A549 (cell line): Measurements from ENCODE around the gene LRP5. TPM values are rescaled to one million over a fixed set of nuclear protein-coding genes. Genes with fewer than 3 reads are reported as not detected.

Experiments used
- ATAC-seq, 2 experiments: fragments of 200-7000 bp in 1 of 2; fragments of >200 bp in 1 of 2; cut with Nextera tagmentation in 1 of 2; cut with Tn5 transposase in 1 of 2; 3 replicates each; pipeline versions ENCODE4 v1.8.0 to v1.9.1; 2018 to 2020; ENCODE audit warnings: mild to moderate bottlenecking in 1 of 2, moderate library complexity in 1 of 2
- CTCF ChIA-PET: fragments of 300-600 bp; sonication (Branson Sonifier 250); formaldehyde crosslinking; extraction: SDS; loops from one replicate; lab custom pipeline; 2021; ENCODE audit warnings: antibody characterized with exemption, inconsistent platforms; lab: Yijun Ruan, JAX
- POLR2A ChIA-PET: fragments of 350-600 bp; formaldehyde crosslinking; extraction: SDS; loops from one replicate; lab custom pipeline; 2021; ENCODE audit warnings: antibody characterized with exemption, inconsistent platforms; lab: Yijun Ruan, JAX
- DNase-seq, 2 experiments: peaks; one replicate each; pipeline versions ENCODE4 v3.0.0 to v3.0.0-alpha.2; 2011 to 2016; ENCODE audit warnings: low read depth in 1 of 2, low spot score in 1 of 2
- FAIRE-seq: peaks from 2 replicates; lab custom pipeline; 2011; peaks lifted over from hg19 to GRCh38; lab: Jason Lieb, UNC
- H3K27ac ChIP-seq, 2 experiments: fragments of >200 bp; sonication (Bioruptor Twin); formaldehyde crosslinking; 3 replicates each; pipeline ENCODE4 v1.5.1; 2016 to 2017
- H3K4me1 ChIP-seq: fragments of >200 bp; sonication (Bioruptor Twin); formaldehyde crosslinking; 3 replicates; pipeline ENCODE4 v1.6.1; 2016
- H3K4me2 ChIP-seq: fragments of >200 bp; sonication (Bioruptor Twin); formaldehyde crosslinking; 3 replicates; pipeline ENCODE4 v1.6.1; 2016
- H3K4me3 ChIP-seq: fragments of >200 bp; sonication (Bioruptor Twin); formaldehyde crosslinking; 3 replicates; pipeline ENCODE4 v1.5.1; 2016
- H3K9me3 ChIP-seq: fragments of >200 bp; sonication (Bioruptor Twin); formaldehyde crosslinking; 3 replicates; pipeline ENCODE4 v1.6.1; 2016
- BCL3 ChIP-seq: fragments of >200 bp; sonication (Bioruptor Twin); formaldehyde crosslinking; IDR thresholded peaks from 3 replicates; pipeline ENCODE4 v1.6.1; 2016
- BHLHE40 ChIP-seq: IDR thresholded peaks from 2 replicates; pipeline ENCODE4 v1.6.1; 2012; ENCODE audit warnings: low read depth, low read length, inconsistent platforms
- CBX2 ChIP-seq: fragments of 200-600 bp; sonication (generic); IDR thresholded peaks from 2 replicates; pipeline ENCODE4 v1.6.1; 2016; ENCODE audit warnings: low read depth, mild to moderate bottlenecking, borderline replicate concordance
- CHD2 ChIP-seq: fragments of 150-350 bp; IDR thresholded peaks from 2 replicates; pipeline ENCODE4 v1.6.1; 2014; ENCODE audit warnings: low read length; ENCODE audit not compliant: partially characterized antibody
- EHF ChIP-seq: fragments of 250-450 bp; sonication (Bioruptor Pico); IDR thresholded peaks from 2 replicates; pipeline ENCODE4 v1.5.0; 2020; ENCODE audit warnings: mild to moderate bottlenecking
- FOSL2 ChIP-seq, 2 experiments: fragments of 450-650 bp in 1 of 2; fragments of >200 bp in 1 of 2; sonication (Bioruptor Twin) in 1 of 2; formaldehyde crosslinking; IDR thresholded peaks; 2 replicates each; pipeline versions ENCODE4 v1.5.0 to v1.6.1; 2016 to 2020; ENCODE audit warnings: mild to moderate bottlenecking in 1 of 2, moderate library complexity in 1 of 2
- GATA3 ChIP-seq: IDR thresholded peaks from 2 replicates; pipeline ENCODE4 v1.6.1; 2012; ENCODE audit warnings: borderline replicate concordance
- KDM5A ChIP-seq: fragments of 200-600 bp; sonication (generic); IDR thresholded peaks from 2 replicates; pipeline ENCODE4 v1.6.1; 2016; ENCODE audit warnings: antibody characterized with exemption, mild to moderate bottlenecking
- MAFK ChIP-seq: fragments of 450-650 bp; IDR thresholded peaks from 2 replicates; pipeline ENCODE4 v1.6.1; 2014; ENCODE audit not compliant: partially characterized antibody
- MAZ ChIP-seq: fragments of 150-350 bp; IDR thresholded peaks from 2 replicates; pipeline ENCODE4 v1.6.1; 2014; ENCODE audit warnings: antibody characterized with exemption, low read depth, low read length, borderline replicate concordance
- POLR2AphosphoS2 ChIP-seq: conservative IDR thresholded peaks from 2 replicates; pipeline ENCODE4 v1.6.1; 2012; ENCODE audit warnings: low read length, improper control_type of control experiment, inconsistent platforms
- RAD21 ChIP-seq, 2 experiments: fragments of >200 bp in 1 of 2; sonication (Bioruptor Twin) in 1 of 2; formaldehyde crosslinking in 1 of 2; IDR thresholded peaks in 1 of 2; conservative IDR thresholded peaks in 1 of 2; 2 replicates in 1 of 2; 3 replicates in 1 of 2; pipeline ENCODE4 v1.6.1; 2012 to 2018; ENCODE audit warnings: inconsistent platforms in 1 of 2
- SREBF2 ChIP-seq: fragments of 450-650 bp; IDR thresholded peaks from 2 replicates; pipeline ENCODE4 v1.6.1; 2014; ENCODE audit warnings: mild to moderate bottlenecking, moderate library complexity
- USF2 ChIP-seq: fragments of 450-650 bp; IDR thresholded peaks from 2 replicates; pipeline ENCODE4 v1.6.1; 2014; ENCODE audit warnings: antibody characterized with exemption
- ZC3H11A ChIP-seq: fragments of 450-650 bp; IDR thresholded peaks from 2 replicates; pipeline ENCODE4 v1.6.1; 2014; ENCODE audit warnings: antibody characterized with exemption, mild to moderate bottlenecking
- ZFP36 ChIP-seq: fragments of 450-650 bp; IDR thresholded peaks from 2 replicates; pipeline ENCODE4 v1.6.1; 2014; ENCODE audit warnings: borderline replicate concordance; ENCODE audit not compliant: partially characterized antibody
- ZSCAN20 ChIP-seq: fragments of 250-450 bp; sonication (Bioruptor Pico); IDR thresholded peaks from 2 replicates; pipeline ENCODE4 v1.8.0; 2022; ENCODE audit warnings: mild to moderate bottlenecking, moderate library complexity
- WGBS: methylation state at CpG from one replicate; pipeline ENCODE4 v1.1.6; 2017; ENCODE audit errors: missing lambda C conversion rate; 5-methylcytosine and 5-hydroxymethylcytosine counted together
- polyA plus RNA-seq, 4 experiments: library from polyadenylated mRNA; depleted of rRNA in 3 of 4; stranded (reverse); fragments of >200 nt; fragmentation: RNase III in 1 of 4; extraction: RNeasy Plus Mini Kit Qiagen cat#74134 plus additional on column Dnase treatment in 1 of 4; gene quantifications; 2 replicates in 3 of 4; 3 replicates in 1 of 4; pipeline ENCODE4 v1.2.3, GENCODE V29; 2011 to 2017
- TF ChIP-seq, protein P1 (sequence below): IDR thresholded peaks from 2 replicates; pipeline ENCODE4 v1.6.1; 2012; ENCODE audit warnings: low read depth, borderline replicate concordance
- TF ChIP-seq, protein P2 (sequence below): fragments of 250-450 bp; sonication (Bioruptor Pico); IDR thresholded peaks from 2 replicates; pipeline ENCODE4 v1.5.0; 2020; ENCODE audit warnings: low read depth, mild to moderate bottlenecking, moderate library complexity

The LRP5 gene
- polyA plus RNA-seq, 2 of the 4 experiments (the other 2 are of a cell fraction) = 10.9 to 32.3 TPM

- no peak for TF ChIP-seq POLR2AphosphoS2
- 0 out of 2 replicates have a peak, but pooled peaks have one; percentile 5 for TF ChIP-seq MAZ
- TF ChIP-seq ZSCAN20 (CRISPR knock-in tag) = peak; percentile 84
- TF ChIP-seq ZFP36 = no peak
- TF ChIP-seq BCL3 = no peak
- TF ChIP-seq USF2 = 0 out of 2 replicates have a peak, but pooled peaks have one; percentile 13
- TF ChIP-seq, all 56 proteins: peak for 11
These were observed 71.6 kb downstream of the LRP5 start (continued) for GRCh38 chr11:68383976-68384501.

DNA sequence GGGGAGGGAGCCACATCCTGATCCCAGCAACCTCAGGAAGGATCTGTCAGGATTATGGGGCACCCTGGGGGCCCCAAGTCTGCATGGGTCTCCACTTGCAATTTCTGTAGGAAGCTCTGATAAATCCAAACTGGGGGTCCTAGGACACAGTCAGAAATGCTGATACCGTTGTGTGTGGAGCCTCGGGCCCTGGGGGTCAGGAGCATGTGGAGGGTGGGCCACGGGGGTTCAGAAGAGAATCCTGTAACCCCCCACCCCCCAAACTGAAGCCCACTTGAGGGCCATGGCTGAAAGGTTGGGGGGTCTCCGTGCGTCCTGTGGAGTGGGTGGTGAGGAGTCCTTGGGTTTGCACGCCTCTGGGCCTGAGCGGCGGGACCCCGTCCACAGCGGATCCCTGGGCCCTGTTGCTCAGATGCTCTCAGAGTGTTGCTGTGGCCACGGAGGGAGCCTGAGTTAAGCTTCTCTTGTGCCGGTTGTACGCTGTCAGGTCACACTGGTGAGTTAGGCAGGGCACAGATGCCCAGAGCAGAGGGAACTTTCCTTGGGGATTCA lies 72.2 kb downstream of the LRP5 start:
- Histone ChIP-seq H3K27ac (peak overlapping the region in 1 of 2 experiments; percentile 44; a peak in 2 of 6 replicates), H3K4me1 (peaks cover 37% of the 10 kb centered on the region), H3K4me3 (no peak overlapping the region), H3K4me2 (no peak overlapping the region), H3K9me3 (no peaks in the 10 kb centered on the region)
- TF ChIP-seq, protein P1, sequence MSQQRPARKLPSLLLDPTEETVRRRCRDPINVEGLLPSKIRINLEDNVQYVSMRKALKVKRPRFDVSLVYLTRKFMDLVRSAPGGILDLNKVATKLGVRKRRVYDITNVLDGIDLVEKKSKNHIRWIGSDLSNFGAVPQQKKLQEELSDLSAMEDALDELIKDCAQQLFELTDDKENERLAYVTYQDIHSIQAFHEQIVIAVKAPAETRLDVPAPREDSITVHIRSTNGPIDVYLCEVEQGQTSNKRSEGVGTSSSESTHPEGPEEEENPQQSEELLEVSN = no peak
- TF ChIP-seq RAD21 (conservative IDR thresholded peaks at IDR 0.05 in 1 of 2, IDR thresholded peaks at IDR 0.05 in 1 of 2) = no peak
- TF ChIP-seq BHLHE40 = no peak
- POLR2A ChIA-PET = no interaction called here
- DNase-seq (no peak), FAIRE-seq (no peak), ATAC-seq (no peak)
- CTCF ChIA-PET = interaction anchor here (0.6 to 9.2 kb wide), 29 partner anchors 10 to 176 kb away, joined by 3 to 96 read pairs (median 6); partner anchors contain the start of gene C11orf24
- 96% methylated on average over 9 of the region's 13 CpGs for WGBS

DNA sequence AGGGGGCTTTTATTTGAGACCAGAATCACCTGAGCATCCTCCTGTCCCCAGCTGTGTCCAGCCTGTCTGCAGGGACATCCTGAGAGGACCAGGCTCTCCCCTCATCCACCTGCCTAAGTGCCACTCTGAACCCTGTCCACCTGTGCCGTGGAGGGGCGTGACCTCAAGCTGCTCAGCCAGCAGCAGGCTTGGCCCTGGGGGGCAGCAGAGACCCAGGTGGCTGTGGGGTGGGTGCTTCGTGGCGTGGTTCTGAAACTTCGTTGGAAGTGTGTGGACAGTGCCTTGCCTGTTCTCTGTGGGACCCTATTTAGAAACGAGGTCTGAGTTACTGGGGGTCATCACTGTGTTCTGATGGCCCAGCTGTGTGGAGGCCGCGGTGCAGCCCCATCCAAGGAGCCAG lies 72.7 kb downstream of the LRP5 start:
- H3K4me1 ChIP-seq = peaks cover 32% of the 10 kb centered on the region
- TF ChIP-seq ZC3H11A = no peak
- TF ChIP-seq MAFK = no peak
- TF ChIP-seq MAZ = no peak
- TF ChIP-seq KDM5A = no peak
- no peak for TF ChIP-seq CHD2
- TF ChIP-seq SREBF2 = no peak
- no peak for TF ChIP-seq CBX2
- TF ChIP-seq, protein P2, sequence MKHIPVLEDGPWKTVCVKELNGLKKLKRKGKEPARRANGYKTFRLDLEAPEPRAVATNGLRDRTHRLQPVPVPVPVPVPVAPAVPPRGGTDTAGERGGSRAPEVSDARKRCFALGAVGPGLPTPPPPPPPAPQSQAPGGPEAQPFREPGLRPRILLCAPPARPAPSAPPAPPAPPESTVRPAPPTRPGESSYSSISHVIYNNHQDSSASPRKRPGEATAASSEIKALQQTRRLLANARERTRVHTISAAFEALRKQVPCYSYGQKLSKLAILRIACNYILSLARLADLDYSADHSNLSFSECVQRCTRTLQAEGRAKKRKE = no peak
- no peak for TF ChIP-seq EHF (CRISPR knock-in tag)
- TF ChIP-seq FOSL2 (IDR thresholded peaks at IDR 0.05) = no peak
- no peak for TF ChIP-seq FOSL2 (CRISPR knock-in tag; IDR thresholded peaks at IDR 0.05)
- no peak for TF ChIP-seq ZSCAN20 (CRISPR knock-in tag)
- no peak for TF ChIP-seq GATA3
- no peak overlapping the region for H3K27ac ChIP-seq
- H3K4me2 ChIP-seq = no peak overlapping the region
- no peak overlapping the region for H3K4me3 ChIP-seq
- no peaks in the 10 kb centered on the region for H3K9me3 ChIP-seq
- FAIRE-seq (no peak), ATAC-seq (no peak), DNase-seq (no peak)
- CTCF ChIA-PET = interaction anchor here (0.6 to 9.2 kb wide), 29 partner anchors 9 to 176 kb away, joined by 3 to 96 read pairs (median 6); partner anchors contain the start of gene C11orf24
- 85% methylated on average over 8 of the region's 8 CpGs for WGBS
- POLR2A ChIA-PET = no interaction called here
